GM21529 (cell line): ENCODE measurements around the gene KCTD8.
"Not testable (repeated sequence)": the region's sequence is repeated elsewhere in the genome, so short reads cannot be mapped to it uniquely, and the experiment has no call there.

ENCODE experiments used
- ATAC-seq: cut with Tn5 transposase; IDR thresholded peaks from one replicate; pipeline ENCODE4 v1.9.1; 2021; ENCODE audit not compliant: unreplicated experiment

The KCTD8 gene

DNA sequence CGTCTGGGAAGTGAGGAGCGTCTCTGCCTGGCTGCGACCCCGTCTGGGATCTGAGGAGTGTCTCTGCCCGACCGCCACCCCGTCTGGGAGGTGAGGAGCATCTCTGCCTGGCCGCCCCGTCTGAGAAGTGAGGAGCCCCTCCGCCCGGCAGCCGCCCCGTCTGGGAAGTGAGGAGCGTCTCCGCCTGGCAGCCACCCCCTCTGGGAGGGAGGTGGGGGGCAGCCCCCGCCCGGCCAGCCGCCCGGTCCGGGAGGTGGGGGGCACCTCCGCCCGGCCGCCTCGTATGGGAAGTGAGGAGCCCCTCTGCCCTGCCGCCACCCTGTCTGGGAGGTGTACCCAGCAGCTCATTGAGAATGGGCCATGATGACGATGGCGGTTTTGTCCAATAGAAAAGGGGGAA is 280.8 kb downstream of the KCTD8 start:
- ATAC-seq: not testable (repeated sequence)

GRCh38 chr4:44165938-44166337 is 282.7 kb downstream of the KCTD8 start:
- no peak for ATAC-seq

- no peak for ATAC-seq
These were observed 285.9 kb downstream of the KCTD8 start for GRCh38 chr4:44162538-44163270.

GRCh38 chr4:44161756-44162155 is 286.9 kb downstream of the KCTD8 start:
- no peak for ATAC-seq

GRCh38 chr4:44160776-44161367 is 287.7 kb downstream of the KCTD8 start:
- no peak for ATAC-seq

- ATAC-seq: no peak
These were observed 288.6 kb downstream of the KCTD8 start for GRCh38 chr4:44159991-44160390.

DNA sequence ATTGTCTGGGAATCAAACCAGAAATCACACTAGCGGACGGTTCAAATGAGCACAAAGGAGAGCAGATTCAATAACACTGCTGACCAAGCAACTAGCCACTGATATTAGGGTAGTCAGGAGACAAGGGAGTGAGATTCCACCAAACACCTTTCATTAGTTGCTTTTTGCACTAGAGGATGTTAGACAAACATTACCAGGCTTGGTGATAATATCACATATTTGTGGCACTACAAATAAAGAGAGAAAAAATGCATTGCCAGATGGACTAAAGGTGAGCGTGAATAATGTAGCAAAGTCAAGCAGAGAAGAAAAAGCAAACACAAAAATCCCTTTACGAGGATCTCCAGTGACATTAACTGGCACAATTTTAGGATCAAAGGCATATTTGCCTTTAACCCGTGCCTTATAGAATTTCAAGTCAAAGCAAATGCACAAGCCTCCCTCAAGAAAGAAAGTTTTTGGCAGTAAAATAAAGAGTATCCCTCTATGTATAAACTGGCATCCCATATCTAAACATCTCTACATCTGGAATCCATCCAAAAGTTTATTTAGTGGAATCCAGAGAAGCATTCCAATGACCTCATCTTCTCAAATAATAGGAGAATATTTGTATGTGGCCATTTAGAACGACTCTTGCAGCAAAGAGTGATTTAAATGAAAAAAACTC is 290.9 kb downstream of the KCTD8 start:
- no peak for ATAC-seq

DNA sequence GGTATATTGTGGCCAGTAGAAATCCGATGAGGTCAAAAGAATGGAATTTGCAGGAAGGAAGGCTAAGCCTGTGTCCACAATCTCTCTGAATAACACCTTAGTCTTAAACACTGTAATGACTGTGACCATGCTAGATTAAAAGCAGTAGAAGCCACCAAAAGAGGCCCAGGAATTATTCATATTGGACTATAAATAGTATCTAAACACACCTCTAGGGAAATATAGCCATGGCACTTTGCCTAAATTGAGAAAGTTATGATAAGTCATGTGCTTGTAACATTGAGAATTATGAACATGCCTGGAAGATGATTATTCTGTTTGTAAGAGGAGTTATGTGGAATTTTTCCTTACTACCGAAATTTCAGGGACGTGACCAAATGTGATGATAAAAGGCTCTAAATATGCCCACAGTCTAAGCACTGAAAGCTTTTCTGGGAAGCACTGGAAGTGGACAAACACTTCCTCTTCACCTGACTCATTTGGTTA is 298.5 kb downstream of the KCTD8 start:
- ATAC-seq: no peak

DNA sequence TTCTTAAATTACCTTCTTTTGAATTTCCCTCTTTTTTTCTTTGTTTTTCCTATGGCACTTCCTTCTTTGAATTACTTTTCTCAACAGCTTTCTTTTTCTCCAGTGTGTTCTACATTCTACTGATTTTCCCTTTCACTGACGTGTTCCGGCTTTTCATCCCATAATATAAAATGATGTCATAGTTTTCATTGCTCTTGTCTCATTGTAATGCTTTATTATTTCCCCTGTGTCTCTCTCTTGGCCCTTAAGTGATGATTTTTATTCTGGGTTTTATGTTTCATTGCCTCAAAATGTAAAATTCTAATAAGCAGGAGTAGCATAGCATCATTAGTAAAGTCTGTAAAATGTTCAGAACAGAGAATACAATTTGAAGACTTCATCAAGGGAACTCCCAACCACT is 299.3 kb downstream of the KCTD8 start:
- ATAC-seq: no peak

DNA sequence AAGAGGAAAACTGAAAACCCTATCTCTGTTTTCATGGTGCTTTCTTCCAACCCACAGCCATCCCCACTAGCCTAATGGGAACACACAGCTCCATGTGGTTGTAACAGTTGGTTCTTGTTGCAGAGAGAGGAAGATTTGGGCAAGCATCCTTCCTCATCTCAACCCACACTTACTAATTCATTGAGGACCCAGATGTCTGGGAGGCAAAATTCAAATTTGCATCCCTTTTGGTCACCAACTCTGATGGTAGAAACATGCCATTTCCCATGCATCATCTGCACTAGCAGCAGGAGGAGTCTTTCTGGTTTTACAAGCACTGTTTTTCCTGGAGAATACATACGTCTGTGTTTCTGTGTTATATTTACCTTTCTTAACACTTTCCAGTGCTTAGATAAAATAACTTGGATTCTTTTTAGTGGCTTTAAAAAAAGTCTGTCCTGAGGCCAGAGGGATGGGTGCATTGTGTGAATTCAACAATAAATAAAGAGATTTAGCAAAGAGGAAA is 301.0 kb downstream of the KCTD8 start:
- ATAC-seq: no peak

- no peak for ATAC-seq
These were observed 302.1 kb downstream of the KCTD8 start for GRCh38 chr4:44146516-44146915.

- ATAC-seq: no peak
These were observed 302.7 kb downstream of the KCTD8 start for GRCh38 chr4:44145868-44146267.

- no peak for ATAC-seq
These were observed 316.1 kb downstream of the KCTD8 start for GRCh38 chr4:44132526-44132925.
